DMS114 treated with DMSO at 0.1 percent for 48 hours (cell line): ENCODE measurements around the gene RASAL2.
"Not testable (repeated sequence)": the region's sequence is repeated elsewhere in the genome, so short reads cannot be mapped to it uniquely, and the experiment has no call there.

Experiments used
- DNase-seq: peaks from one replicate; lab custom pipeline; 2025; ENCODE audit not compliant: unreplicated experiment; lab: John Stamatoyannopoulos, UW

RASAL2 gene

DNA sequence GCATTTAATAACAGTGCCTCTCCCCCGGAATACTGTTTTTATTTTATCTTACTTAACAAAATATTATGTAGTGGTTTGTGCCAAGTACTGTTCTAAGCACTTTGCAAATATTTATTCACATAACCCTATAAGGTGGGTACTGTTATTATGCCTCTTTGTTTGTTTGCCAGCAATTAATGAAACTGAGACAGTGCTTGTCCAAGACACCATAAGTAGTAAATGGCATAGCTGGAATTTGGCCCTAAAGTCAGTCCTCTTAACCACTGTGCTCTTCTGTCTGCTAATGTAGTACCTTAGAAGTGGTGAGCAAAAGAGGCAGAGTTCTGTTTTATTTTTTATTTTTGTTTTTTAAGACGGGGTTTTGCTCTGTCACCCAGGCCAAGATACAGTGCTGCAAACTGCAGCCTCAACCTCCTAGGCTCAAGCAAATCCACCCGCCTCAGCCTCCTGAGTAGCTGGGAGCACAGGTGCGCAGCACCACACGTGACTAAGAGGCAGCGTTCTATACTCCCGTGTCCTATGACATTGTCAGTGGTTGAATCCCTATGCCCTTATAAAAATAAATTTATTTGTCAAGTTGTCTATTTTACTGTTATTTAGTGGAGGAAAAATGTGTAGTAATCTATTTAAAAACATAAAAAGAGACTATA is 237.1 kb downstream of the RASAL2 start:
- DNase-seq: no peak

DNA sequence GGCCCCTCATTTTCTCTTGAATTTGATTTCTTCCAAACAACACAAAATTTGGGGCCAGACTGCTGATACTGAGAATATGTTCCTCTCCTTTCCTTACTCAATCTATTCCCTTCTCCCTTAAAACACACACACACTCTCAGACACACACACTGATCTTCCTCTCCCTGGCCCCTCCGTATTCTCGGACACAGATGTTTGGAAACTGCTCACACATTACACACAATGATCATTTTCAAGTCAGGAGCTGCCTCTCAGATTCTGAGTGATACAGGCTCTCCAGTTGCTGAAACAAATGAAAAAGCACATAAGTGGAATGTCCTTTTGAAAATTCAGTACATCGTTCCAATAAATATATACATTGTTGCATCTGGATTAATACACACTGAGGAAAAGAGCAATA is 241.5 kb downstream of the RASAL2 start:
- DNase-seq: no peak

DNA sequence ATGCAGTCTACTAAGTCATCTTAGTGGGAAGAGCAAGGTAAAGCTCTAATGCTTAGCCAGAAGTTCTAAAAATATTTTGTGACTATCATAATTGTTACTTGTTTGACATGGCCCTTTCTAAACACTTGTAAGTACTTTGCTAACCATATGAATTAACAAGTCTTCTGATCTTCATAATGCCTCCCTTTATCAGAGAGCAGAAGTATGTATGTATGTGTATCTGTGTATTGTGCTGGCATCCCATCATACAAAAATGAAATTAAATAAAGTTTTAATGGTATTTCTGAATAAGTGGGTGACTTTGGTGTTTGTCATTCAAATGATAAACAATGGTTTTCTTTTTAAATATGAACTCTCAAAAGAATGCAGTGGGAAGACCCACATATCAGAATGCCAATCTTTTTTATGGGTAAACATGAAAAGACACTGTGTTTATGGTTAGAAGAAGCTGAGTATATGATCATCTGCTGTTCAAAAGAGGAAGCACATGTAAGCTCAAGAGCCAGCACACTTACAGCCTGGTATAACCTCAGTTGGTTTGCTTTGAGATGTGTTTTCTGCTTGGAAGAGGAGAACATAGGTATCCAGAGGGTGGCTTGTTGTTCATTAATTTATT is 243.3 kb downstream of the RASAL2 start:
- DNase-seq: no peak

DNA sequence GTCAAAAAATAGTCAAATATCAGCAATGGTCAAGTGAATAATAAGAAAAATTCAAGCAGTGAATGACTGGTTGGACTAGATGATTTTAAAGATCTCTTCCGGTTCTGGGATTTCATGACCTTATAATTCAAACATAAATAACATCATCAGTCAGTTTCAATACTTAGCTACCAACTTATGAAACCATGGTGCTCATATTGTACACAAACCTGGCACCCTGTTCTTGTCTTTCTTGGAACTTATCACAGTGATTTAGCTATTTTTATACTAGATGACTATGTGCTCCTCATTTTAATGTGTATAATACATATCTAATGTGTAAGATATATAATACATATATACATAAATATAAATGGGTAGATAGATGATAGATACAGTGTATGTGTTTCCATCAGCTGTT is 245.9 kb downstream of the RASAL2 start:
- DNase-seq: no peak

DNA sequence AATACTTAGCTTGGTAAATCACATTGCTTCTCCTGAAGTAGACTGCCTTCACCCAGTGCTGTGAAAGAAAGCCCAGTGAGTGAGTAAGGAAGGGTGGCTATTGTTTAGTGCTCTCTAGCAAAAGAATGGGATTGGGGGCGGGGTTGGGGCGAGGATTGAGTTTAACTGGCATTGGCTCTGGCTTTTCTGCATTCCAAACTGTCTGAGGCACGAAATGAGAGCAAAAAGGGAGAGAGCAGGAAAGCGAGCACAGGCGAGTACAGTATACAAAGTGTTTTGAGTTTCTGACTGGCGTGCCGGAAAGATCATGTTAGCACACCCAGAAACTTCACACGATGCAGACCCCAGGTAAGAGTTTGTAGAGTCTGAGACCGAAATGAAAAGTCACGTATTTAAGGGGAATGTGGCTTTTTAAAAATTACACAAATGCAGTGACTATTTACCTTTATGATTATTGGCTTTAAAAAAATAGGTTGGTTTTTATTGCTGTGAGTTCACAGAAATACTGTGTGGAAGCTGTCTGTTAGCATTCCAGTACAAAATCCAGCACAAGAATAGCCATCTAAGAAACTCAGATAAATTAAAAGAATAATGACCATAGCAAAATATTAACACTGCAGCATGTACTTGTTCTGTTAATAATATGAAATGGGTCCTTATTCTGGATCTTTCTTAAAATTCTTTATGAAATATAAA is 247.5 kb downstream of the RASAL2 start:
- no peak for DNase-seq

DNA sequence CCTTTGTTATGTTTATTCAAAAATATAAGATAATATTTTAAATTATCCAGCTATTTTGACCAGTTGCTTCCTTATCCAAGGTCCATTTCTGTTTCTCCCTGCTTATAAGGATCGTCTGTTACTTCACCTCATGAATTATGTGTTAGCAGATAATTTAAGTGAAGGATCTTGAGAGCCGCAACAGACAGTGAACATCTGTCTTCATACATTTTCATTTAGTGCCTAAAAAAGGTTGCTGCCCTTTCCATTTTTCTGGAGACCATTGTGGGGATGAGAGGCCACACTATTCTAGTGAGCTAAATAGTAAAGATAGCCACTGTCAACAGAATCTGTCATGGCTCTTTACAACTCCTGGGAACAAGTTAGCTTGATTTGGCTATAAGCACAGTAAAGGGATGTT is 248.8 kb downstream of the RASAL2 start:
- no peak for DNase-seq

DNA sequence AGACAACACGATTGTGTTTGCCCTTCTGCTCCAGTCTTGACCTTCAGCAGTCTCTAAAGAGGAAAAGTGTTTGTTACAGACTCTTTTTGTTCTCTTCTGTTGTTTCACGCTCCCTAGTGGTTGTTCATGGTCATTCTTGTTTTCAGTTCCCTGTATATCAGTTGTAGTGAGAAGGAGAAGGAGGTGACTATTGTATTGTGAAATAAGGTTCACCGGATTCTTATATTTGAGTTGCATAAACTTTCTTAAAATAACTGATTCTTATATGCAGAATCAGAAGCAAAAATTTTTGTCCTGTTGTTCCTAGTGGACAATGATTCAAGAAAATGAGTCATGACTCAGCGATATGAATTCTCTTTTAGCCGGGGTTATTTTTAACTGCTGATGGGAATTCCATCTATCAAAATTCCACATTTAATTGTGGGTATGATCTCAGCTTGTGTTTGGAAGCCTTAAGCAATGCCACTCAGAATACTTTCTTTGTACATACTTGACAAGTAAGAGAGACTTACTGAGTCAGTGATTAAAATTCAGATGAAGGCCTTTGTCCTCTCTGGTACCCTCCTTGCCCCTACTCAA is 250.7 kb downstream of the RASAL2 start:
- peak; percentile 9 for DNase-seq

DNA sequence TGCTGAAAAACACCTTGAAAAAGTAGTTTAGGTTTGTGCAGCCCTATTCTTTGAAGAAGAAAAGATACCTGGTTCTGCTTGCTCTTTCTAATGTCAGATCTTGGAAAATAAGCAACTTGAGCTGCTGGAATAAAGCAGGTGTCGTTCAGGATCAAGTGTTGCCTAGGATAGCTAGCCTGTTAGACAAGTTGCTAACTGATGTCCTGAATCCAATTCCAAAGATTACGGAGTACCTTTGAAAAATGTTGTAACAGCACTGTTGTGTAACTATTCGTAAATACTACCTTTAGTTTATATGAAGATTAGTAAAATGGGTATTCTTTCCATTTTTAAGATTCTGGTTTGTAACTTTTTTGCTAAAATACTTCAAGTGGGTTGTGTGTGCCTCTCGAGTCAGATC is 251.3 kb downstream of the RASAL2 start:
- no peak for DNase-seq

DNA sequence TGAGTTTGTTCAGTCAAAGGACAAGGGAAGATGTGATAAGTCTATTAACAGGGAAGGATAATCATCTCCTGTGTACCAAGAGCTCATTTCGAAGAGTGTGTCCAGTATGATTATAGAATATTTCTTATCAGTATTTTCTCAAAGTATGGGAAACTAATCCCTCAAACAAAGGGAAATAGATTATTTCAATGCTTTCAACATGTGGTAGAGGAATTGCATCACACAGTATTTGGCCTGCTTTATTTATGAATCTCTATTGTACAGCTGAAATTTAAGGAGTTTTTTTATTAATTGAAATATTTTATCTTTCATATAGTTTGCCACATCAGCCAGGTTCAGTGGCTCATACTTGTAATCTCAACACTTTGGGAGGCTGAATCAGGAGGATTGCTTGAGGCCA is 251.9 kb downstream of the RASAL2 start:
- DNase-seq: no peak

DNA sequence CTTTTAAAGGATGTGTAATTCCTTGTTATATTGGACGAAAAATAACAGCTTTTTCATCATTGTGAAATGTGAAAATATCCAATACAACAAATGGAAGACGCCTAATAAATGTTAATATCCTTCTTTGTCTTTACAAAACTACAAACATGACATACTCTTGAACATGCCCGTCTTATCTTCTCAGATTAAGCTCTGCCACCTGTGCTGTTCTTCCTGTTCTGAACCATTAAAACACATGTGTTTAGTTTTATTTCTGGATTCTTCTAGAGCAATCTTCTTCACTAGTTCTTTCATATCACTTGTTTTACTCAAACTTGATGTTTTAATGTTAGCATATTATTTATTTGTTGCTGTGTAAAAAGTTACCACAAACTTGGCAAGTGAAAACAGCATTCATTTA is 255.9 kb downstream of the RASAL2 start:
- no peak for DNase-seq

DNA sequence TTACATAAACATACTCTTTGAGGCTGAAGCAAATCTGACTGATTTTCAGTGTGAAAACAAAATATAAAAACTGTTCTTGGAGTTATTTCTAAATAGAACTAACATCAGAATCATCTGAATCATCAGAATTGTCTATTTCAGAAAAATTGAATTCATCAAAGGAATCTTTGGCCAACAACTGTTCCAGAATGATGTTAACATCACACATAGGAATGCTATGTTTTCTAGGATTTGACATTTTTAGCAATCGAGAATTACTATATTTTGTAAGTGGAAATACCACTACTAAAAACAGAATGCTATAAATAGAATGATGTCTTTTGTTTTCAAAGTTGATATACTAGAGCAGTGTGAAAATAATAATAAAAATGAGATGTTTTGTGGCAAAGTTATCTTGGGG is 258.0 kb downstream of the RASAL2 start:
- DNase-seq: not testable (repeated sequence)

DNA sequence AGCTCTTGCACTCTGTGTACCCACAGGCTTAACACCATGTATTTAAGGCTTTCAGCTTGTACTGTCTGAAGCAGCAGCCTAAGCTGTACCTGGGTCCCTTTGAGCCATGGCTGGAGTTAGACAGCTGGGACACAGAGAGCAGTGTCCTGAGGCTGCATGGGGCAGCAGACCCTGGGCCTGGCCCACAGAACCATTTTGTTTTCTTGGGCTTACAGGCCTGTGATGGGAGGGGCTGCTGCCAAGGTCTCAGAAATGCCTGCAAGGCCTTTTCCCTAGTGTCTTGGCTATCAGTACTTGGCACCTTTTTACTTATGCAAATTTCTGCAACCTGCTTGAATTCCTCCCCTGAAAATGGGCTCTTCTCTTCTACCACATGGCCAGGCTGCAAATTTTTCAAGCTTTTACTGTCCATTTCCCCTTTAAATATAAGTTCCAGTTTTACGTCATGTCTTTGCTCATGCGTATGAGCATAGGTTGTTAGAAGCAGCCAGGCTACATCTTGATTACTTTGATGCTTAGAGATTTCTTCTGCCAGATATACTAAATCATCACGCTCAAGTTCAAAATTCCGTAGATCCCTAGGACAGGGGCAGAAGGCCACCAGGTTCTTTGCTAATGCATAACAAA is 259.0 kb downstream of the RASAL2 start:
- no peak for DNase-seq

DNA sequence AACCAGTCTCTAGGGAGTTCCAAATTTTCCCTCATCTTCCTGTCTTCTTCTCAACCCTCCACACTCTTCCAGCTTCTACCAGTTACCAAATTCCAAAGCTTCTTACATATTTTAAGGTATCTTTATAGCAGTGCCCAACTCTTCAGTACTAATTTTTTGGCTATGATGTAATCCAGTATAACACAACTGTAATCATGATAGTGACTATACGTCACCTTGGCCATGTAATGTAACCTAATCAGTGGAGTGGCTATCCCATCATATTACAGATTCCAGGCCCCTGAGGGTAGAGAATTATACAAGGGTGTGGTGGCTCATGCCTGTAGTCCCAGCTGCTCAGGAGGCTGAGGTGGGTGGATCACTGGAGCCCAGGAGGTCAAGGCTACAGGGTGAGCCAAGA is 259.6 kb downstream of the RASAL2 start:
- no peak for DNase-seq

DNA sequence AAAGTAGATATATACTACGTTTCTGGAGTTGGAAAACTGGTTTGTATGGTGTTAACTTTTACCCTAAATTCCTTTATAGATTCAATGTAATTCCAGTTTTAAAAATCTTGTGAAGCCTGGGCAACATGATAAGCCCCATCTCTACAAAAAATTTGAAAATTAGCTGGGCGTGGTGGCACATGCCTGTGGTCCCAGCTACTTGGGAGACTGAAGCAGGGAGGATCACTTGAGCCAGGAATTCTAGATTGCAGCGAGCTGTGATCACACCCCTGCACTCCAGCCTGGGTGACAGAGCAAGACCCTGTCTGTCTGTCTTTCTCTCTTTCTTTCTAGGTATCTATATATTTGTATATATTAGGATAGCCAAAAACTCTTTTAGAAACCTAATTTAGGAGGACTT is 260.9 kb downstream of the RASAL2 start:
- DNase-seq: no peak

DNA sequence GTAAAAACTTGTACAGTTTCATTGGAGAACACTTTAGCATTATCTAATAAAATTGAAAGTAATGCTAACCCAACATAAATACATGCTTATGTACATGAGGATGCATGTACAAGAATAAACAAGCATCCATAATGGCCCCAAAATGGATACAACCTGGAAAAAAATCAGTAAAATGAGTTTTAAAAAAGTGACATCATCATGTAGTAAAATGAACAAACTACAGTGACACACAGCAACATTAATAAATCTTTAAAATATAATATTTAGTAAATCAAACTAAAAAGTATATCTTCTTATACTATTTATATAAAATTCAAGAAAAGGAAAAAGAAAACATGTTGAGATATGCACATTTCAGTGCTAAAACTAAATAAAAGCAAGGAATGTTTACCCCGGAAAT is 262.4 kb downstream of the RASAL2 start:
- DNase-seq: no peak

DNA sequence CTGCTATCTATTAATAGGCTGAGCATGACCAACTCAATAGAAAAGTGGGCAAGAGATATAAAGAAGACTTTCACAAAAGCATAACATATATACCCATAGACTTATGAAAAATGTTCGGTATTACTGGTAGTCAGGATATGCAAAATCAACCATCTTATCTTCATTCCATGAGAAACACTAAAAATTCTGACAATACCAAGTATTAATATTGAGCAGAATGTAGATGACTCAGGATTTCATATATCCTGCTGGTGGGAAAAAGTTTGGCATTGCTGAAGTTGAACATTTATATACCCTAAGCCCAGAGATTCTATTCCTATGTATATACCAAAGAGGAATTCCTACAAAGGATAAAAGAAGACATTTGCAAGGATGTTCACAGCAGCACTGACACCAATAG is 264.6 kb downstream of the RASAL2 start:
- DNase-seq: no peak

DNA sequence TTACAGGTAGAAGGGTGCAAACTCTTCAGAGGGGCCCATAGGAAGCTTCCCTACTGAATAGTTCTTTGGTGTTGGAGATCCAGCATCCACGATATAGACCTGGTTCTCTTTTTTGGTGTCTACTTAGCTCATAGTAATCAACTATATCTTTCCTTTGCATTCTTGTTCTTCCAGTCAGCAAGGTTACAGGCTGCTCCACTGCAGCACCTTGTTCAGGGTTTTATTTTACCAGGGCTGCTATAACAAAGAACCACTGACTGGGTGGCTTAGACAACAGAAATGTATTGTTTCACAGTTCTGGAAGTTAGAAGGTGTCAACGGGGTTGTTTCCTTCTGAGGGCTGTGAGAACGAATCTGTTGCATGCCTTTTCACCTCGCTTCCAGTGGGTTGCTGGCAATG is 266.5 kb downstream of the RASAL2 start:
- no peak for DNase-seq

DNA sequence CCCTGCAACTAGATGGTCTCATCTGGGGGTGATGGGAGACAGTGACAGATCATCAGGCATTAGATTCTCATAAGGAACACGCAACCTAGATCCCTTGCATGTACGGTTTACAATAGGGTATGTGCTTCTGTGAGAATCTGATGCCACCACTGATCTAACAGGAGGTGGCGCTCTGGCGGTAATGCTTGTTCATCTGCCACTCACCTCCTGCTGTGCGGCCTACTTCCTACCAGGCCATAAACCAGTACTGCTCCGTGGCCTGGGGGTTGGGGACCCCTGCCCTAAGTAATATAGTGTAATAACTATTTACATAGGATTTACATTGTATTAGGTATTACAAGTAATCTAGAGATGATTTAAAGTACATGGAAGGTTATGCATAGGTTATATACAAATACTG is 267.9 kb downstream of the RASAL2 start:
- DNase-seq: no peak

DNA sequence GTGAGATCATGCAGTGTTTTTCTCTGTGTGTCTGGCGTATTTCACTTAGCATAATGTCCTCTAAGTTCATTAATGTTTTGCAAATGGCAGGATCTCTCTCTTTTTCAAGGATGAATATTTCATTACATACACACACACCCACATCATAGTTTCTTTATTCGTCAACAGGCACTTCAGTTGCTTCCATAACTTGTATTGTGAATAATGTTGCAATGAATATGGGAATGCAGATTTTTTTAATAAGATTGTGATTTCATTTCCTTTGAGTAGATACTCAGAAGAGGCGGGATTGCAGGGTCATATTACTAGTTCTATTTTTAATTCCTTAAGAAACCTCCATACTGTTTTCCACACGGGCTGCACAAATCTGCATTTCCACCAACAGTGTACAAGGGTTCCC is 268.8 kb downstream of the RASAL2 start:
- DNase-seq: no peak

DNA sequence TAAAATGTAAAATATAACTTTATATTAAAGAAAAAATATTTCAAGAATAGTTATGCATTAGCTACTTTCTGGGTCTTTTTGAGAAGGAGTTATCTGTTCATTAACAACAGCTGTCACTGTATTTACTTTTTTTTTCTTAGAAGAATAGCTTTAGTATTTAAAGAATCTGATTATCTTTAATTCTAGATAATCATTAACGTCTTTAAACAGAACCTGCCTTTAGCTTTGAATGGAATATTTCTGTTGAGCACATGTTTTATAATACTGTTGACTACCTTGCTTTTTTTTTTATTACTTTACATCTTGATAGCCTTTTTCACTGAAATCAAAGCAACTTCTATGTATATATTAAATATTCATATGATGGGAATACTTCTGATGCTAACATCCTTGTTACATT is 270.9 kb downstream of the RASAL2 start:
- no peak for DNase-seq

DNA sequence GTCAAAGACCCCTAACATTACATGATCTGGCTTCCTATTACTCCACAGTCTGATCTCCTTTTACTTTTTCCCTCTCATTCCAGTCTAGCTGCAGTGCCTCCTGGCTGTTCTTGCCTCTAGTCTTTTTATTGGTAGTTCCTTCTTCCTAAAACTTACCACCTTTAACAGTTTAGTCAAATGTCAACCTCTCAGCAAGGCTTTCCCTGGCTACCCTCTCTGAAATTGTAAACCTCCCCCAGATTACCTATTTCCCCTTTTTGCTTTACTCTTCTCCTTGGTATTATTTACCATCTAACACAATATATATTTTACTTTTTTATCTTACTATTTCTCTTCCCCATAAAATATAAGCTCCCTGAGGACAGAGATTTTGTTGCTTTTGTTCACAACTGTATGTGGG is 273.2 kb downstream of the RASAL2 start:
- no peak for DNase-seq

DNA sequence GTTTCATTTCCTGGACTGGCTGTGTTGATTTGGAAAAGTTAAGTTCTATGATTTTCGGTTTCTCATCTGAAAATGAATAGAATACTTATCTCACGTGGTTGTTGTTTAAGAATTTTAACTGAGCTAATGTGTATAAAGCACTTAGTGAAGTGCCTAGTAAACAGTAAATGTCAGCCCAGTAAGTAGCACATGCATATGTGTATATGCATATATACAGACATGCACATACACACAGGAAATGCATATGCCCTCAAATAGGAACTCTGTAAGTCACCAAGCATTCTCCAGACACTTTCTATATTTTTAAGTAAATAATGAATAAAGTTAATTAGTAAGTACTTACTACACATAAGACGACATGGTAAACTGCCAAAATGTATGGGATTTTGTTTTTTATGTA is 274.3 kb downstream of the RASAL2 start:
- no peak for DNase-seq
